Measurements from ENCODE around the gene MAGI2. TPM values are rescaled to one million over a fixed set of nuclear protein-coding genes. Genes with fewer than 3 reads are reported as not detected.

Gene MAGI2
- total RNA-seq, 1 experiment from 2014 or later: 14.3 TPM

DNA sequence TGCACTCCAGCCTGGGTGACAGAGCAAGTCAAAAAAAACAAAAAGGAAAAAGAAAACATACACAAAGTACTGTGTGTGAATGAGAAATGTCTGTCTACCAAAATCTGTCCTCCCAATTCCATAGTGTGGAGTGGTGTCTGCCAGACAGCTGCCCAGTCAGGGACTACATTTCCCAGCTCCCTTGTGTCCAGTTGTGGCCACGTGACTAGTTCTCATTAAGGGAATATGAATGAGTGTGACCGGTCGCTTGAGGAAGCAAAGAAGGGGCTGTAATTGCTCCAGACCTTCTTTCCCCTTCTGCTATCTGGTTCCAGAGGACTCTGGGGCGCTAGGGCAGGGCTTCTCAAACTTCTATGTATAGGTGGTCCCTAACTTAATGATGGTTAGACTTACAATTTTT lies 1450.8 kb downstream of the MAGI2 start:
- Histone ChIP-seq H3K18ac (ENCODE audit: insufficient read length, low read depth, low read length) (no peak overlapping the region), H3K79me1 (ENCODE audit: insufficient read depth, low read depth, low read length, poor library complexity, severe bottlenecking) (no peaks in the 10 kb centered on the region), H4K91ac (ENCODE audit: insufficient read length, low read depth, low read length) (no peak overlapping the region), H2BK5ac (ENCODE audit: insufficient read length, low read length) (no peak overlapping the region), H3T11ph (ENCODE audit: low read length) (no peak overlapping the region), H3K23ac (ENCODE audit: insufficient read length, low read depth, low read length) (no peak overlapping the region), H2BK15ac (ENCODE audit: low read depth, low read length) (no peak overlapping the region), H3K27ac (ENCODE audit: insufficient read length, low read depth, low read length) (no peak overlapping the region), H2BK20ac (ENCODE audit: low read depth, low read length, poor library complexity, severe bottlenecking) (no peak overlapping the region), H4K20me1 (ENCODE audit: control insufficient read depth, insufficient read depth, insufficient read length) (no peaks in the 10 kb centered on the region), H2BK120ac (ENCODE audit: low read depth, low read length, poor library complexity, severe bottlenecking) (no peak overlapping the region), H3K4me2 (ENCODE audit: insufficient read depth, insufficient read length, low read length) (no peak overlapping the region), H3K27me3 (ENCODE audit: insufficient read depth, low read length) (no peaks in the 10 kb centered on the region), H4K5ac (ENCODE audit: insufficient read length, low read depth, low read length) (no peak overlapping the region), H3K9ac (ENCODE audit: extremely low read depth, insufficient read length, low read length) (no peak overlapping the region), H3K4ac (ENCODE audit: low read depth, low read length) (no peak overlapping the region), H2AFZ (ENCODE audit: low read length) (no peak overlapping the region), H2BK12ac (ENCODE audit: insufficient read length, low read depth, low read length) (no peak overlapping the region), H2AK5ac (ENCODE audit: insufficient read length, low read length) (no peak overlapping the region), H3K14ac (ENCODE audit: insufficient read depth, low read length) (no peak overlapping the region), H3K9me3 (ENCODE audit: control insufficient read depth, low read depth, low read length) (no peaks in the 10 kb centered on the region), H3K4me1 (ENCODE audit: insufficient read depth, low read length) (no peaks in the 10 kb centered on the region), H3K56ac (ENCODE audit: insufficient read length, low read depth, low read length) (no peak overlapping the region), H4K8ac (replicated peaks; ENCODE audit: insufficient read length, low read depth, low read length) (no peak overlapping the region), H3K23me2 (ENCODE audit: insufficient read length, low read depth, low read length, poor library complexity, severe bottlenecking) (no peaks in the 10 kb centered on the region), H3K79me2 (ENCODE audit: insufficient read depth, low read length) (no peaks in the 10 kb centered on the region)
- Mint-ChIP-seq H3K27ac (no peak overlapping the region), H3K9me3 (peaks cover 0 to 2% of the 10 kb centered on the region in 2 experiments; a peak in 2 of 5 replicates), H3K36me3 (ENCODE audit: insufficient read depth in 1 of 3, low read depth in 3 of 3) (no peaks in the 10 kb centered on the region), H3K27me3 (ENCODE audit: low read depth) (no peaks in the 10 kb centered on the region), H3K4me1 (no peaks in the 10 kb centered on the region), H3K4me3 (no peak overlapping the region)
- TF ChIP-seq, protein P1, sequence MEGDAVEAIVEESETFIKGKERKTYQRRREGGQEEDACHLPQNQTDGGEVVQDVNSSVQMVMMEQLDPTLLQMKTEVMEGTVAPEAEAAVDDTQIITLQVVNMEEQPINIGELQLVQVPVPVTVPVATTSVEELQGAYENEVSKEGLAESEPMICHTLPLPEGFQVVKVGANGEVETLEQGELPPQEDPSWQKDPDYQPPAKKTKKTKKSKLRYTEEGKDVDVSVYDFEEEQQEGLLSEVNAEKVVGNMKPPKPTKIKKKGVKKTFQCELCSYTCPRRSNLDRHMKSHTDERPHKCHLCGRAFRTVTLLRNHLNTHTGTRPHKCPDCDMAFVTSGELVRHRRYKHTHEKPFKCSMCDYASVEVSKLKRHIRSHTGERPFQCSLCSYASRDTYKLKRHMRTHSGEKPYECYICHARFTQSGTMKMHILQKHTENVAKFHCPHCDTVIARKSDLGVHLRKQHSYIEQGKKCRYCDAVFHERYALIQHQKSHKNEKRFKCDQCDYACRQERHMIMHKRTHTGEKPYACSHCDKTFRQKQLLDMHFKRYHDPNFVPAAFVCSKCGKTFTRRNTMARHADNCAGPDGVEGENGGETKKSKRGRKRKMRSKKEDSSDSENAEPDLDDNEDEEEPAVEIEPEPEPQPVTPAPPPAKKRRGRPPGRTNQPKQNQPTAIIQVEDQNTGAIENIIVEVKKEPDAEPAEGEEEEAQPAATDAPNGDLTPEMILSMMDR (conservative IDR thresholded peaks at IDR 0.05): no peak
- no peak for DNase-seq
- no CpG with 5 or more reads among the region's 4 CpGs for WGBS (ENCODE audit: extremely low coverage, insufficient read length, low lambda C conversion rate)
